Neuronal stem cell (in vitro differentiated cells): ENCODE data around the gene METAP1.
A peak's percentile ranks its signal among the peaks of the same experiment; 100 is the strongest.
"Not testable (repeated sequence)": the region's sequence is repeated elsewhere in the genome, so short reads cannot be mapped to it uniquely, and the experiment has no call there.

Source experiments
- DNase-seq: peaks from one replicate; pipeline ENCODE4 v3.0.0-alpha.2; 2013; ENCODE audit warnings: low spot score
- H2AFZ ChIP-seq: one replicate; pipeline ENCODE4 v1.6.1; 2013; ENCODE audit warnings: mild to moderate bottlenecking, low read length, inconsistent platforms
- H2AK5ac ChIP-seq: 2 replicates; pipeline ENCODE4 v1.6.1; 2013; ENCODE audit warnings: low read depth, mild to moderate bottlenecking, inconsistent platforms, low read length, moderate library complexity, mixed read lengths
- H2BK120ac ChIP-seq: 2 replicates; pipeline ENCODE4 v1.6.1; 2013; ENCODE audit warnings: low read depth, mild to moderate bottlenecking, inconsistent platforms, low read length, moderate library complexity, mixed read lengths
- H2BK12ac ChIP-seq: one replicate; pipeline ENCODE4 v1.6.1; 2013; ENCODE audit warnings: low read length, inconsistent platforms
- H2BK15ac ChIP-seq: 2 replicates; pipeline ENCODE4 v1.6.1; 2013; ENCODE audit warnings: mild to moderate bottlenecking, low read length, inconsistent platforms, mixed read lengths
- H2BK5ac ChIP-seq: one replicate; pipeline ENCODE4 v1.6.1; 2013; ENCODE audit warnings: inconsistent platforms, mild to moderate bottlenecking, low read length, moderate library complexity
- H3K14ac ChIP-seq: one replicate; pipeline ENCODE4 v1.6.1; 2013; ENCODE audit warnings: low read length, inconsistent platforms
- H3K18ac ChIP-seq: 2 replicates; pipeline ENCODE4 v1.6.1; 2013; ENCODE audit warnings: low read length, inconsistent platforms
- H3K23ac ChIP-seq: 2 replicates; pipeline ENCODE4 v1.6.1; 2013; ENCODE audit warnings: low read depth, mild to moderate bottlenecking, mixed read lengths, low read length, inconsistent platforms; ENCODE audit not compliant: poor library complexity
- H3K27ac ChIP-seq: replicated peaks from 3 replicates; pipeline ENCODE4 v1.5.1; 2013; ENCODE audit warnings: low read length, inconsistent platforms
- H3K27me3 ChIP-seq, 3 experiments: 2 replicates each; pipeline ENCODE4 v1.6.1; 2013; ENCODE audit warnings: low read length in 3 of 3, mild to moderate bottlenecking in 2 of 3, inconsistent platforms in 1 of 3, low read depth in 1 of 3, mixed read lengths in 1 of 3, moderate library complexity in 1 of 3; ENCODE audit not compliant: control insufficient read depth in 3 of 3, insufficient read depth in 3 of 3
- H3K36me3 ChIP-seq, 2 donors: replicated peaks in 1 of 2; 2 replicates each; pipeline ENCODE4 v1.6.1; 2013; ENCODE audit warnings: low read length in 2 of 2; ENCODE audit not compliant: control insufficient read depth in 2 of 2, insufficient read depth in 2 of 2
- H3K4ac ChIP-seq: 2 replicates; pipeline ENCODE4 v1.6.1; 2013; ENCODE audit warnings: inconsistent platforms, mild to moderate bottlenecking, low read length, moderate library complexity
- H3K4me1 ChIP-seq, 2 donors: 1 replicate in 1 of 2; 2 replicates in 1 of 2; pipeline ENCODE4 v1.6.1; 2013; ENCODE audit warnings: low read length in 2 of 2, low read depth in 1 of 2; ENCODE audit not compliant: control insufficient read depth in 2 of 2, insufficient read depth in 1 of 2
- H3K4me2 ChIP-seq: one replicate; pipeline ENCODE4 v1.6.1; 2013; ENCODE audit warnings: mild to moderate bottlenecking, low read length, inconsistent platforms; ENCODE audit not compliant: insufficient read depth, poor library complexity, severe bottlenecking
- H3K4me3 ChIP-seq, 2 donors: 2 replicates each; pipeline ENCODE4 v1.5.1; 2013; ENCODE audit warnings: low read length in 2 of 2, mild to moderate bottlenecking in 2 of 2, inconsistent platforms in 1 of 2, moderate library complexity in 1 of 2
- H3K79me1 ChIP-seq: one replicate; pipeline ENCODE4 v1.6.1; 2013; ENCODE audit warnings: low read depth, mild to moderate bottlenecking, inconsistent platforms, low read length, moderate library complexity
- H3K9ac ChIP-seq: one replicate; pipeline ENCODE4 v1.6.1; 2013; ENCODE audit warnings: mild to moderate bottlenecking, low read depth, low read length, inconsistent platforms; ENCODE audit not compliant: poor library complexity
- H3K9me3 ChIP-seq, 2 donors: replicated peaks in 1 of 2; 2 replicates each; pipeline versions ENCODE3 to v1.6.1; 2013; ENCODE audit warnings: low read length in 2 of 2, mild to moderate bottlenecking in 2 of 2, inconsistent platforms in 1 of 2, low read depth in 1 of 2, mixed read lengths in 1 of 2, moderate library complexity in 1 of 2; ENCODE audit not compliant: control insufficient read depth in 2 of 2, insufficient read depth in 1 of 2
- H4K8ac ChIP-seq: one replicate; pipeline ENCODE4 v1.6.1; 2013; ENCODE audit warnings: low read depth, mild to moderate bottlenecking, inconsistent platforms, low read length, moderate library complexity
- H4K91ac ChIP-seq: one replicate; pipeline ENCODE4 v1.6.1; 2013; ENCODE audit warnings: low read length, low read depth, mild to moderate bottlenecking, inconsistent platforms; ENCODE audit not compliant: poor library complexity
- WGBS, 2 donors: extraction: QIAGEN DNeasy Blood & Tissue Kit; methylation state at CpG; one replicate each; pipeline ENCODE4 v1.1.7; 2013; ENCODE audit warnings: missing lambda C conversion rate in 2 of 2, mixed read lengths in 1 of 2; ENCODE audit not compliant: insufficient read length in 2 of 2, insufficient replicate concordance in 1 of 2; ENCODE audit errors: extremely low coverage in 2 of 2; 5-methylcytosine and 5-hydroxymethylcytosine counted together

METAP1 gene

GRCh38 chr4:99080869-99081268 is 85.3 kb downstream of the METAP1 start:
- H4K91ac ChIP-seq, DNase-seq, H2BK12ac ChIP-seq, H2BK120ac ChIP-seq, H3K4me2 ChIP-seq, H2AK5ac ChIP-seq, H3K4me3 ChIP-seq, H3K23ac ChIP-seq, H3K27me3 ChIP-seq, H3K14ac ChIP-seq, H2BK5ac ChIP-seq, H3K27ac ChIP-seq, H3K9ac ChIP-seq, H3K79me1 ChIP-seq, H4K8ac ChIP-seq, H2AFZ ChIP-seq, H2BK15ac ChIP-seq, H3K4ac ChIP-seq, H3K9me3 ChIP-seq, H3K18ac ChIP-seq, H3K4me1 ChIP-seq: not testable (repeated sequence)
- H3K36me3 ChIP-seq: peaks cover 40 to 100% of the 10 kb centered on the region in 2 donors
- no CpG with 5 or more reads among the region's 6 CpGs for WGBS, 2 donors

GRCh38 chr4:99082192-99082591 is 86.7 kb downstream of the METAP1 start:
- H3K9me3 ChIP-seq: no peaks in the 10 kb centered on the region
- H4K91ac ChIP-seq: no peak overlapping the region
- no CpG with 5 or more reads among the region's 5 CpGs for WGBS, 2 donors

GRCh38 chr4:99084595-99084994 is 89.1 kb downstream of the METAP1 start:
- WGBS, 2 donors: no CpG with 5 or more reads among the region's 2 CpGs
- no peak for DNase-seq
- H2BK120ac ChIP-seq: no peak overlapping the region

More at GRCh38 chr4:99082192-99082591, 86.7 kb downstream of the METAP1 start:
- H3K23ac ChIP-seq: no peak overlapping the region
- no peak overlapping the region for H3K27ac ChIP-seq
- H3K27me3 ChIP-seq: no peaks in the 10 kb centered on the region
- H2BK5ac ChIP-seq: no peak overlapping the region
- H2AFZ ChIP-seq: no peak overlapping the region
- no peaks in the 10 kb centered on the region for H3K4me1 ChIP-seq
- H2BK15ac ChIP-seq: no peak overlapping the region
- no peak overlapping the region for H3K4ac ChIP-seq
- DNase-seq: no peak
- H3K18ac ChIP-seq: no peak overlapping the region
- no peak overlapping the region for H3K14ac ChIP-seq
- peaks cover 36 to 95% of the 10 kb centered on the region in 2 donors for H3K36me3 ChIP-seq
- H3K9ac ChIP-seq: no peak overlapping the region
- H2BK120ac ChIP-seq: no peak overlapping the region
- H3K4me3 ChIP-seq: no peak overlapping the region
- H2BK12ac ChIP-seq: no peak overlapping the region
- H4K8ac ChIP-seq: no peak overlapping the region
- no peak overlapping the region for H2AK5ac ChIP-seq
- no peak overlapping the region for H3K4me2 ChIP-seq
- no peaks in the 10 kb centered on the region for H3K79me1 ChIP-seq

GRCh38 chr4:99088023-99088449 is 92.5 kb downstream of the METAP1 start:
- Histone ChIP-seq H3K18ac (peak overlapping the region; percentile 99), H3K27ac (peak overlapping the region; percentile 66), H2BK12ac (no peak overlapping the region), H2BK5ac (no peak overlapping the region), H3K36me3 (peaks cover 17 to 36% of the 10 kb centered on the region in 2 donors), H3K14ac (peak overlapping the region; percentile 27), H2BK15ac (no peak overlapping the region), H4K91ac (no peak overlapping the region), H2AFZ (peak overlapping the region; percentile 82), H3K4me3 (peak overlapping the region; percentile 90 to 94), H2BK120ac (no peak overlapping the region), H3K4ac (no peak overlapping the region), H3K4me2 (peak overlapping the region; percentile 48), H3K9ac (peak overlapping the region; percentile 95), H3K9me3 (peaks cover 0 to 9% of the 10 kb centered on the region in 2 donors), H3K27me3 (no peaks in the 10 kb centered on the region), H4K8ac (no peak overlapping the region), H2AK5ac (no peak overlapping the region), H3K4me1 (peaks cover 2 to 3% of the 10 kb centered on the region in 2 donors), H3K79me1 (peaks cover 2% of the 10 kb centered on the region), H3K23ac (peak overlapping the region; percentile 97)
- DNase-seq: no peak
- no CpG with 5 or more reads among the region's 15 CpGs for WGBS, 2 donors

More at GRCh38 chr4:99084595-99084994, 89.1 kb downstream of the METAP1 start:
- Histone ChIP-seq H3K79me1 (peaks cover 2% of the 10 kb centered on the region), H3K18ac (no peak overlapping the region), H2AK5ac (no peak overlapping the region), H3K27me3 (no peaks in the 10 kb centered on the region), H3K4me1 (no peaks in the 10 kb centered on the region), H4K91ac (no peak overlapping the region), H3K36me3 (peaks cover 31 to 71% of the 10 kb centered on the region in 2 donors), H3K14ac (no peak overlapping the region), H3K4ac (no peak overlapping the region), H3K9me3 (no peaks in the 10 kb centered on the region), H2BK5ac (no peak overlapping the region), H3K4me2 (no peak overlapping the region), H3K4me3 (no peak overlapping the region), H2BK12ac (no peak overlapping the region), H3K27ac (no peak overlapping the region), H2BK15ac (no peak overlapping the region), H3K9ac (no peak overlapping the region), H4K8ac (no peak overlapping the region), H3K23ac (no peak overlapping the region), H2AFZ (no peak overlapping the region)
